ENCODE data around the gene WDR46.
A peak's percentile ranks its signal among the peaks of the same experiment; 100 is the strongest.

Gene WDR46

GRCh38 chr6:33313709-33314514, 24.9 kb upstream of the WDR46 start, which contains the start of gene TAPBP:
Gene TAPBP (minus strand): TSS chr6:33314078. CDS start chr6:33314041, 37 bp downstream.
- no peak for DNase-seq (ENCODE audit: low spot score)

- DNase-seq (ENCODE audit: low spot score): peak; percentile 53
Measured at GRCh38 chr6:33313105-33313708, 24.2 kb upstream of the WDR46 start.

- DNase-seq (ENCODE audit: low spot score): no peak
Measured at GRCh38 chr6:33312361-33313104, 23.5 kb upstream of the WDR46 start.

DNA sequence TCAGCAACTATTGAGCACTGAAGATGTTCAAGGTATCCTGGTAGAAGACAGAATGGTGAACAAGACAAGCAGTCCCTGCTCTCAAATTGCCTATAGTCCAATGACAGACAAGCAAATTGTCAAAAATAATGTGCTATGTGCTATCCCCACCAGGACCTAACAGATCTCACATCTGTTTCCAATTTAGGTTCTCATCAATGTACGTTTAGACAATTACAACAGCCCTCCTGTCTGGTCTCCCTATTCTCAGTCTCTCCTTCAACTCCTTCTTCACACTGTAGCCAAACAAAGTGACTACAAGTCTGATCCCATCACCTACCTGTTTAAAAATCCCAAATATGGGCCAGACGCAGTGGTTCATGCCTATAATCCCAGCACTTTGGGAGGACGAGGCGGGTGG, 17.3 kb upstream of the WDR46 start:
- DNase-seq (ENCODE audit: low spot score): no peak

- no peak for DNase-seq (ENCODE audit: low spot score)
Measured at GRCh38 chr6:33305052-33305451, 16.0 kb upstream of the WDR46 start.

GRCh38 chr6:33304216-33304615, 15.2 kb upstream of the WDR46 start:
- no peak for DNase-seq (ENCODE audit: low spot score)

DNA sequence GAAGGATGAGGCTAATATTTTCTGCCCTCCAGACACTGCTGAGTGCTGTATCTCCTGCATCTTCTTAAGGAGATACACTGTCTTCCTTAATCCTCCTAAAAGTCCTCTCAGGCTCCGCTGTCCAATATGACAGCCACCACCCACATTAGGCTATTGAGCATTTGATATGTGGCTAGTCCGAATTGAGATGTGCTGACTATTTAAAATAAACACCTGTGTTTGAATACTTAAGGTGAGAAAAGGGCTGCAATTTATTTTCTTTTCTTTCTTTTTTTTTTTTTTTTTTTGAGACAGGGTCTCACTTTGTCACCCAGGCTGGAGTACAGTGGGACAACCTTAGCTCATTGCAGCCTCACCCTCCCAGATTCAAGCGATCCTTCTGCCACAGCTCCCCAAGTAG, 12.8 kb upstream of the WDR46 start:
- DNase-seq (ENCODE audit: low spot score): no peak

GRCh38 chr6:33299237-33299944, 10.4 kb upstream of the WDR46 start:
- DNase-seq (ENCODE audit: low spot score): peak; percentile 94

DNA sequence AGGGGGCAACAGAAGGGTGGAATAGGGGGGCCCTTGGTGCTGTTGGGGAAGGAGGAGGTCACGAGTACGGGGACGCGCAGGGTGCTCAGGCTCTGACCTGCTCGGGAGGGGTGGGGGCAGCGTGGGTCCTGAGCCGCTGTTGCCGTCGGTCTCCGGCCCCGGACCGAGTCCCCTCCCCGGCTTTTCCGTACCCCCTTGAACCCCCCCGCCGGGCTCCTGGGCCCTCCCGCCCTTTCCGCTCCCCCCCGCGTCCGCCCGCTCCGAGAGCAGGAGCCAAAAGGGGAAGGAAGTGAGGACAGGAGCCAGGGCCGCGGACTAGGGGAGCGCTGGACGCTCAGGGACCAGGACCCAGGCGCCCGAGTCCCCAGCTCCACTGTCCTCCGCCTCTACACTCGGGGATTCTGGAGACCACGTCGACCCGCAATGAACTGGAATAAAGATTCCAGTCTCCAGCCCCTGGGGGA, 9.8 kb upstream of the WDR46 start, which contains the start of gene RGL2:
Gene RGL2 (minus strand): TSS at position 170 of the 464 bp plus-strand sequence. CDS start 332 bp downstream, outside the sequence.
- peak; percentile 35 for DNase-seq (ENCODE audit: low spot score)

DNA sequence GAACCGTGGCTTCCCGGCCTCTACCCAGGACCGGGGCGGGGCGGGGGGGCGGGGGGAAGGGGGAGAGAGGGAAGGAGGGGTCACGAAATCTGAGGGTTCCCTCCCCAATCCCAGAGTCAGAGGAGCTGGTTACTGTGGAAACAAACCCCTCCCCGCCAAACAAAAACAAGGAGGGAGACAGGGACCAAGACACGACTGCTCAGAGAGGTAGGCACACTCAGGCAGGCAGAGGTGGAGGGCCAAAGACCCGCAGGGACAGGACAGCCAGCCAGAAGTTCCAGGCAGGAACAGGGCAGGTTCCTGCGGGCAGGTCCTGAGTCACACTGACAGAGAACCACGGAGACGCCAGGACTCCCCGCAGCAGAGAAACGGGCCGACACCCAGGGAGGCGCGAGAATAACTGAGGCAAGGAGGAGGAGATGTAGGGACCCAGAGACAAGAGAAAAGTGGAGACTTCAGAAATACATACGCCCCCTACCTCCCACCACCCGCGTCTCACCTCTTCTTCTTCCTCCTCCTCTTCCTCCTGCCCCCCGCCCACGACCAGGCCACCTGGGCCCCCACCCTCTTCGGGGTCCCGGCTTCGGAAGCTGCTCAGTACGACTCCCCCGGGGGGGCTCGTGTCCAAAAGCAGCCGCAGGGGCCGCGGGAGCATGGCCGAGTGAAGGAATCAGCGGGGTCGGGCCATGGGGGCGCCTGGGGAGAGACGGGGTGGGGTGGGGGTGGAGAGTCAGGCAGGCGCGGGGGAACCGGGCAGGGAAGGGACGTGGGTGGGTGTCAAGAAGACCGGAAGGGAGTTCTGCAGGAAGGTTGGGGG, 9.1 kb upstream of the WDR46 start:
- peak; percentile 46 for DNase-seq (ENCODE audit: low spot score)

DNA sequence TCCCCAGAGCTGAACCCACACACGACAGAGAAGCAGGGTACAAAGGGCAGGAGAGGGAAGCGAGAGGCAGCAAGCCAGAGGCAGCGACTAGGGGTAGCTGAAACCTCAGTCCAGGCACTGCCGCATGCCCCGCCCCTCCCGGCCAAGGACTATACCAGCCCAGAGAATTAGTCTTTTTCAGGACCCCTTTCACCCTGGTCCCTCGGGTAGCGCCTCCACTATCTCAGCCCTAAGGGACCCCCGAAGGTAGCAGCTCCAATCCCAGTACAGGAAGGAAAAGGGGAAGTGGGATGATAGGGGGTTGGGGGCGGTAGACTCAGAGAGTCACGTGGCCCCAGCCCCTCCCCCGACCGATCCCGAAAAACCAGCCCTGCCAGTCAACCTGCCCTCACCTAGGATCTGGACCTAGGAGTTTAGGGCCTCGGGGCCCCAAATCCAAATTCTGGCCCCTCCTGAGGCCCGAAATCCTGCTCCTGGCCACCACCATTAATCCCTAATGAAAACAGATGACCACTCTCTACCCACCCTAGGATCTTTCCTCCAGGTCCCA, 8.4 kb upstream of the WDR46 start:
- no peak for DNase-seq (ENCODE audit: low spot score)

GRCh38 chr6:33296797-33297405, 7.9 kb upstream of the WDR46 start:
- no peak for DNase-seq (ENCODE audit: low spot score)

GRCh38 chr6:33295621-33296369, 6.8 kb upstream of the WDR46 start:
- DNase-seq (ENCODE audit: low spot score): no peak

DNA sequence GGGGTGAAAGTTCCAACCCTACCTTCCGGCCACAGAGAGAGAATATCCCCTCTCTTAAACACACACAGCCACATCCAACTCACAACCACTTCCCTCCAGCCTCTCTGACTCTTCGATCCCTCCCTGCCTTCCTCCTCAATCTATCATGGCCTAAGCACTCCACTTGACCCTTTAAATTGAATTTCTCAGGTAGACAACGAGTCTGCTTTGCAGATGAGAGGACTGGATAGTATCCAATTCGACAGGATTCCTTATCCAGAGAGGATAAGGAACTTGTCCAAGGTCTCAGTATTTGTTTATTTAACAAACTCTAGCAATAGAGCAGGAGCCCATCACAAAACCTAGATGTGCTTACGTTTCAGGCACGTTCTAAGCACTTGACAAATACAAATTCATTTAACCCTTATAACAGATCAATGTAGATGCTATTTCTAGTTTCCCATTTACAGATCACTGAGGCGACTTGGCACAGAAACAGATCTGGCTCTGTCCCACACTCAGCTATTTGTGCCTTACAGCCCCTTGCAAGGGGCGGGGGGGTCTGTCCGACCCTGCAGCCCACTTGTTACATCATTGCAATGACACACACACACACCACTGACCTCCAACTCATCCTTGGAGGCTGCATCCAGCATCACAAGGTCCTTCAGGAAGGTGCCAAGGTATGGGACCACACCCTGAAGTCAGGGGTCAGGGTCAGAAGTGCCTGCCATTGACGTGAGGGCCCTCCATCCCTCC, 5.2 kb upstream of the WDR46 start:
- no peak for DNase-seq (ENCODE audit: low spot score)

- no peak for DNase-seq (ENCODE audit: low spot score)
Measured at GRCh38 chr6:33292996-33293682, 4.1 kb upstream of the WDR46 start.

DNA sequence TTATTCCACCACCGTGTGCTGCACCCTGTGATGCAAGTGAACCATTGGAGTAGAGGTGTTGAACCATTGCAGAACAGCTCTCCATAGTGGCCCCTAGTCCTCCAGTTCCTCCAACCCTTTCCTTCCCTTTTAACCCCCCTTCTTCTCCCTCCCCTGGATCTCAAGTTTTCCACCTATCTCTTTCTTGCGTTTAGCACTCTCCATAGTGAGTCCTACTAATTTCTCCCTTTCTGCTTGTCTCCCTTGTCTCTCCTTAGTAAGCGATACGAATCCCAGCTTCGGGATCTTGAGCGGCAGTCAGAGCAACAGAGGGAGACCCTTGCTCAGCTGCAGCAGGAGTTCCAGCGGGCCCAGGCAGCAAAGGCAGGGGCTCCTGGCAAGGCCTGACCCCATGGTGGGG, 1.4 kb upstream of the WDR46 start:
- no peak for DNase-seq (ENCODE audit: low spot score)

DNA sequence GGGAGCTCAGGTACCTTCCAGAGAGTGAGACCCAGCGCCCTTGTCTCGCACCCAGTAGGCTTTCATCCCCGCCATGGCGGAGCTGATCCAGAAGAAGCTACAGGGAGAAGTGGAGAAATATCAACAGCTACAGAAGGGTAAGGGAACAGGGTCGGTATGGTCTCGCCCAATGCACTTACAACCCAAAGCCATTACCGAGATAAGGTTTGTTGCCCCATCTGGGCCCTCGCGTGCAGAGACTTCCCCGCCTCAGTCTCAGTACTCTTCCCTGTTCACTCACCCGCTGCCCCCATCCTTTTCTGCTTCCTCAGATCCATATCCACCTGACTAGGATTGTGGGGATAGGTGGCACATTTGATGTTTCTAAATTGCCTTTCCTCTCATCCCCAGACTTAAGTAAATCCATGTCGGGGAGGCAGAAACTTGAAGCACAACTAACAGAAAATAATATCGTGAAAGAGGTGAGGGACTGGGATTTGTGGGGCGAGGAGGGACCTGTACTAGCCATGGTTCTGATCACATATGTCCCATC, 811 bp upstream of the WDR46 start:
- no peak for DNase-seq (ENCODE audit: low spot score)

Measured in kidney capillary endothelial cell (primary cell).